DOHH2 (cell line): ENCODE measurements around the gene EML6.

Experiments
- H3F3A ChIP-seq: fragments of 200-600 bp; sonication (generic), shearing (Covaris generic); 2 replicates; pipeline ENCODE4 v1.6.0; 2016; ENCODE audit warnings: antibody characterized with exemption, mild to moderate bottlenecking; ENCODE audit not compliant: control insufficient read depth, insufficient read depth
- H3K27ac ChIP-seq: fragments of 200-600 bp; sonication (generic); 2 replicates; pipeline ENCODE4 v1.5.1; 2014; ENCODE audit warnings: low read depth, mild to moderate bottlenecking, low read length, moderate library complexity
- H3K27me3 ChIP-seq: fragments of 200-600 bp; sonication (generic); 2 replicates; pipeline ENCODE4 v1.6.1; 2014; ENCODE audit warnings: mild to moderate bottlenecking, low read length, mixed read lengths; ENCODE audit not compliant: control insufficient read depth
- H3K36me3 ChIP-seq: fragments of 200-600 bp; sonication (generic); 2 replicates; pipeline ENCODE4 v1.6.1; 2014; ENCODE audit warnings: mild to moderate bottlenecking, low read length, moderate library complexity, mixed read lengths; ENCODE audit not compliant: control insufficient read depth
- H3K4me1 ChIP-seq: fragments of 200-600 bp; sonication (generic); 2 replicates; pipeline ENCODE4 v1.6.1; 2014; ENCODE audit warnings: mild to moderate bottlenecking, low read length, mixed read lengths; ENCODE audit not compliant: control insufficient read depth
- H3K4me2 ChIP-seq: fragments of 200-600 bp; sonication (generic); 2 replicates; pipeline ENCODE4 v1.6.0; 2014; ENCODE audit warnings: mild to moderate bottlenecking, low read length, moderate library complexity
- H3K4me3 ChIP-seq: fragments of 200-600 bp; sonication (generic); 2 replicates; pipeline ENCODE4 v1.5.1; 2014; ENCODE audit warnings: mild to moderate bottlenecking, low read length, mixed read lengths
- H3K79me2 ChIP-seq: fragments of 200-600 bp; sonication (generic); 2 replicates; pipeline ENCODE4 v1.6.1; 2014; ENCODE audit warnings: mild to moderate bottlenecking, low read length, mixed read lengths; ENCODE audit not compliant: control insufficient read depth
- H3K9me2 ChIP-seq: fragments of 200-600 bp; sonication (generic); replicated peaks from 2 replicates; pipeline ENCODE4 v1.6.1; 2014; ENCODE audit warnings: mild to moderate bottlenecking, low read length, mixed read lengths; ENCODE audit not compliant: control insufficient read depth
- H3K9me3 ChIP-seq: fragments of 200-600 bp; sonication (generic); 2 replicates; pipeline ENCODE4 v1.6.1; 2014; ENCODE audit warnings: antibody characterized with exemption, low read length, mixed read lengths; ENCODE audit not compliant: control insufficient read depth, insufficient read depth
- H4K20me1 ChIP-seq: fragments of 200-600 bp; sonication (generic); 2 replicates; pipeline ENCODE4 v1.6.0; 2014; ENCODE audit warnings: low read depth, mild to moderate bottlenecking, antibody characterized with exemption, low read length, moderate library complexity; ENCODE audit not compliant: control insufficient read depth, insufficient read depth
- CTCF ChIP-seq: fragments of 200-600 bp; sonication (generic); IDR thresholded peaks from one replicate; pipeline ENCODE4 v1.5.1; 2014; ENCODE audit warnings: antibody characterized with exemption, mild to moderate bottlenecking, low read depth, low read length; ENCODE audit not compliant: poor library complexity, severe bottlenecking
- EZH2phosphoT487 ChIP-seq: fragments of 200-600 bp; sonication (generic); IDR thresholded peaks from 2 replicates; pipeline ENCODE4 v1.6.1; 2017; ENCODE audit warnings: borderline replicate concordance, mild to moderate bottlenecking, antibody characterized with exemption, low read length, moderate library complexity, mixed read lengths

EML6 gene

GRCh38 chr2:54966165-54966832 lies 242.8 kb downstream of the EML6 start:
- no peak overlapping the region for H3K27ac ChIP-seq

DNA sequence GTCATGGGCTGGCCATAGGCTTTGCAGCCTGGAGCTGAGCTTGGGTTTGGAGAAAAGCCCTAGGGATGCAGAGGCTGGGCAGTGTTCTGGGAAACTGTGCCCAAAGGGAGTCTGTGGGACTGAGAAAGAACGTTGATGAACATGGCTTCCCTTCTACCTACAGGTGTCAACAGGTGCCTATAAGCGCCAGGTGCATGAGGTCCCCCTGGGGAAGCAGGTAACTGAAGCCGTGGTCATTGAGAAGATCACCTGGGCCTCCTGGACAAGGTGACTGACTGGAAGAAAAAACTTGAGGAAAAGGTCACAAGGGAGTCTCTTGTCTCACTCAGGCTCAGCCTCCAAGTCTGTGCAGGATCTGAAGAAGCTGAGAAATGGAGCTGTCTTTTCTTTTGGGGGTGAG lies 243.4 kb downstream of the EML6 start:
- Histone ChIP-seq H3K27ac (no peak overlapping the region), H3K79me2 (no peaks in the 10 kb centered on the region), H3K9me3 (no peaks in the 10 kb centered on the region), H3F3A (no peaks in the 10 kb centered on the region; the same call in 1 of the 2 replicates), H3K9me2 (no peaks in the 10 kb centered on the region), H3K27me3 (no peaks in the 10 kb centered on the region), H3K36me3 (peaks cover 39% of the 10 kb centered on the region), H4K20me1 (no peaks in the 10 kb centered on the region), H3K4me3 (no peak overlapping the region), H3K4me1 (no peaks in the 10 kb centered on the region), H3K4me2 (no peak overlapping the region)
- TF ChIP-seq CTCF (no peak), EZH2phosphoT487 (no peak)

More at GRCh38 chr2:54966165-54966832, 242.8 kb downstream of the EML6 start:
- Histone ChIP-seq H3K4me3 (no peak overlapping the region), H3K27me3 (no peaks in the 10 kb centered on the region), H3K79me2 (no peaks in the 10 kb centered on the region), H3K9me3 (no peaks in the 10 kb centered on the region), H3K4me2 (no peak overlapping the region), H3K36me3 (peaks cover 33% of the 10 kb centered on the region), H3K4me1 (no peaks in the 10 kb centered on the region), H3K9me2 (no peaks in the 10 kb centered on the region), H3F3A (no peaks in the 10 kb centered on the region; the same call in 1 of the 2 replicates), H4K20me1 (no peaks in the 10 kb centered on the region)
- TF ChIP-seq EZH2phosphoT487 (no peak), CTCF (no peak)

DNA sequence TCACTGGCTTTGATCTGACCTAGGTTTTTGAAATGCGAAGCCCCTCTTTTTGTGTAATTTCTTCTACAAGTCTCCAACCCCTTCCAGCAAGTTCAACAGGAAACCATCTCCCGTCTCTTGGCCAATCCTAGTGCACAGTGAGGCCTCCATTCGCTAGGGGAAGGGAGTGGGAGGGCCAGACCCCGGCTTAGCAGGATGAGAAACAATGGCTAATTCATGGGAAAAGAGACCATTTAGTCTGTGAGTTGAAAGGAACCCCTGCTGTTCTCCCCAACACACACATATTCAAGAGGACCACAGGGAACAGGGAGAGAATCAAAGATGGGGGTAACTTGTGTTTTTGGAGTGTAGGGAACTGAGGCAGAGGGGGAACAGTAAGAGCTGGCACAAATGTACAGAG lies 243.8 kb downstream of the EML6 start:
- TF ChIP-seq EZH2phosphoT487 (no peak), CTCF (no peak)
- no peak overlapping the region for H3K4me2 ChIP-seq
- H3K4me1 ChIP-seq = no peaks in the 10 kb centered on the region
- H3K27me3 ChIP-seq = no peaks in the 10 kb centered on the region
- no peaks in the 10 kb centered on the region for H4K20me1 ChIP-seq
- H3K9me3 ChIP-seq = no peaks in the 10 kb centered on the region
- peaks cover 43% of the 10 kb centered on the region for H3K36me3 ChIP-seq
- no peaks in the 10 kb centered on the region for H3K79me2 ChIP-seq
- H3F3A ChIP-seq = no peaks in the 10 kb centered on the region; the same call in 1 of the 2 replicates
- no peaks in the 10 kb centered on the region for H3K9me2 ChIP-seq
- H3K4me3 ChIP-seq = no peak overlapping the region
- no peak overlapping the region for H3K27ac ChIP-seq
